ENCODE data around the gene ALPL. TPM values are rescaled to one million over a fixed set of nuclear protein-coding genes. Genes with fewer than 3 reads are reported as not detected.

The ALPL gene
- total RNA-seq, 1 experiment from 2014 or later = 0.73 TPM

DNA sequence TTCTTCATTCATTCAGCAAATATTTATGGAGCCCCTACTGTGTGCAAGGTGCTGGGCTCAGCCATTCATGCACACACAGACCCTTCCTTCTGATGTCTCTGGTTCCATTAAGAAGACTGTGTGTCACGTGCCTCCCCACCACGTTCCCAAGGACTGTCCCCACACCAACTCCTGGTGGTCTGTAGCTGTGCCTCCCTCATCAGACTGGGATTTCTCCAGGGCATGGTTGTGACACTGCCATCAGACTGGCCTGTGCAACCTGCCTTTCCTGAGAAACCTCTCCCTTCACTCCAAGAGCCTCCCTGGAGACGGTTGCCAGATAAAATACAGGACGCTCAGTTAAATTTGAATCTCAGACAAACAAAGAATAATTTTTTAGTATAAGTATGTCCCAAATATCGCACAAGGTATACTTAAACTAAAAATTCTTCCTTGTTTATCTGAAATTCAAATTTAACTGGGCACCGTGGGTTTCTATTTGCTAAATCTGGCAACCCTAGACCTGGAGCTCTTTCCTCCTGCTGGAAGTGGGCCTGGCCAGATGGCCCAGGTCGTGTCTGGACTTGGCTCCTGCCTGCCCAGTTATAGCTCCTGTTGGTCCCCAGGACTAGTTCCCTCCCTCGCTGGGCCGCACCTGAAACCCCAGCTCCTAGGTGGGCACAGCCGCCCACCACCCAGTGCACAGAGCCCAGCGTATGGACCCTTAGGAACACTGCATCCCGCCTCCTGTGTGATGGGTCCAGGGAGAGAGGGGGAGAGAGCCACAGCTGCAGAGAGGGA is 83.1 kb downstream of the ALPL start:
- no peak for DNase-seq
- intact Hi-C loops (cut with micrococcal nuclease) = loop anchor here (10.0 kb wide), 1 partner anchor 63 kb away; no protein-coding TSS in a partner anchor
- H2AFZ ChIP-seq (ENCODE audit: low read length) = no peak overlapping the region

GRCh38 chr1:21593231-21593630 is 84.0 kb downstream of the ALPL start:
- Histone ChIP-seq H3K4me2 (ENCODE audit: low read length) (no peak overlapping the region), H3K9me2 (replicated peaks; ENCODE audit: low read length) (no peaks in the 10 kb centered on the region), H3K27me3 (ENCODE audit: low read length) (no peaks in the 10 kb centered on the region), H3K27ac (ENCODE audit: low read length) (no peak overlapping the region), H3K9me3 (ENCODE audit: low read length) (no peaks in the 10 kb centered on the region), H4K20me1 (ENCODE audit: low read length) (no peaks in the 10 kb centered on the region), H3K79me2 (ENCODE audit: low read length) (no peaks in the 10 kb centered on the region), H3K4me1 (ENCODE audit: insufficient read depth, low read length) (no peaks in the 10 kb centered on the region), H3F3A (ENCODE audit: low read length, unreplicated experiment) (no peaks in the 10 kb centered on the region), H3K4me3 (ENCODE audit: low read length) (no peak overlapping the region), H2AFZ (ENCODE audit: low read length) (no peak overlapping the region), H3K9ac (ENCODE audit: low read length) (no peak overlapping the region), H3K36me3 (ENCODE audit: low read depth, low read length) (no peaks in the 10 kb centered on the region)
- no peak for ATAC-seq
- no peak for TF ChIP-seq EZH2phosphoT487 (IDR thresholded peaks at IDR 0.05; ENCODE audit: borderline replicate concordance, low read length)
- TF ChIP-seq EZH2 (IDR thresholded peaks at IDR 0.05; ENCODE audit: low read length, unreplicated experiment) = no peak
- TF ChIP-seq CTCF (conservative IDR thresholded peaks at IDR 0.05; ENCODE audit: low read depth, low read length) = no peak
- DNase-seq = no peak
- intact Hi-C loops (cut with micrococcal nuclease) = loop anchor here (10.0 kb wide), 1 partner anchor 62 kb away; no protein-coding TSS in a partner anchor
- CTCF ChIA-PET = no interaction called here
- BruUV-seq (replicated peaks) = no TSS peak
- POLR2A ChIA-PET (ENCODE audit: unreplicated experiment) = no interaction called here

More for the DNA sequence above, 83.1 kb downstream of the ALPL start:
- H3K4me3 ChIP-seq (ENCODE audit: low read length) = no peak overlapping the region
- no peak overlapping the region for H3K27ac ChIP-seq (ENCODE audit: low read length)
- no peaks in the 10 kb centered on the region for H3K36me3 ChIP-seq (ENCODE audit: low read depth, low read length)
- H3K9me3 ChIP-seq (ENCODE audit: low read length) = no peaks in the 10 kb centered on the region
- CTCF ChIA-PET = no interaction called here
- peaks cover 2% of the 10 kb centered on the region; the same call in 1 of the 2 replicates for H3K4me1 ChIP-seq (ENCODE audit: insufficient read depth, low read length)
- H4K20me1 ChIP-seq (ENCODE audit: low read length) = no peaks in the 10 kb centered on the region
- H3K9ac ChIP-seq (ENCODE audit: low read length) = no peak overlapping the region
- TF ChIP-seq CTCF (conservative IDR thresholded peaks at IDR 0.05; ENCODE audit: low read depth, low read length) (no peak), EZH2 (IDR thresholded peaks at IDR 0.05; ENCODE audit: low read length, unreplicated experiment) (no peak), EZH2phosphoT487 (IDR thresholded peaks at IDR 0.05; ENCODE audit: borderline replicate concordance, low read length) (no peak)
- H3F3A ChIP-seq (ENCODE audit: low read length, unreplicated experiment) = no peaks in the 10 kb centered on the region
- no peaks in the 10 kb centered on the region for H3K79me2 ChIP-seq (ENCODE audit: low read length)
- ATAC-seq = no peak
- POLR2A ChIA-PET (ENCODE audit: unreplicated experiment) = no interaction called here
- no peak overlapping the region for H3K4me2 ChIP-seq (ENCODE audit: low read length)
- H3K9me2 ChIP-seq (replicated peaks; ENCODE audit: low read length) = no peaks in the 10 kb centered on the region
- no TSS peak for BruUV-seq (replicated peaks)
- no peaks in the 10 kb centered on the region for H3K27me3 ChIP-seq (ENCODE audit: low read length)

- no peak overlapping the region for H3K4me2 ChIP-seq (ENCODE audit: low read length)
- no peak overlapping the region for H3K27ac ChIP-seq (ENCODE audit: low read length)
- no peaks in the 10 kb centered on the region for H3K36me3 ChIP-seq (ENCODE audit: low read depth, low read length)
- H4K20me1 ChIP-seq (ENCODE audit: low read length) = no peaks in the 10 kb centered on the region
- H3K4me1 ChIP-seq (ENCODE audit: insufficient read depth, low read length) = no peaks in the 10 kb centered on the region
- no peaks in the 10 kb centered on the region for H3K9me3 ChIP-seq (ENCODE audit: low read length)
- no peaks in the 10 kb centered on the region for H3F3A ChIP-seq (ENCODE audit: low read length, unreplicated experiment)
- BruUV-seq (replicated peaks) = no TSS peak
- TF ChIP-seq CTCF (conservative IDR thresholded peaks at IDR 0.05; ENCODE audit: low read depth, low read length) (no peak), EZH2phosphoT487 (IDR thresholded peaks at IDR 0.05; ENCODE audit: borderline replicate concordance, low read length) (no peak), EZH2 (IDR thresholded peaks at IDR 0.05; ENCODE audit: low read length, unreplicated experiment) (no peak)
- H3K27me3 ChIP-seq (ENCODE audit: low read length) = no peaks in the 10 kb centered on the region
- no peaks in the 10 kb centered on the region for H3K79me2 ChIP-seq (ENCODE audit: low read length)
- no peak overlapping the region for H3K9ac ChIP-seq (ENCODE audit: low read length)
- ChIA-PET CTCF (no interaction called here), POLR2A (ENCODE audit: unreplicated experiment) (no interaction called here)
- DNase-seq (peak; percentile 31), ATAC-seq (peak; percentile 44)
- no peaks in the 10 kb centered on the region for H3K9me2 ChIP-seq (replicated peaks; ENCODE audit: low read length)
- no peak overlapping the region for H2AFZ ChIP-seq (ENCODE audit: low read length)
- no peak overlapping the region for H3K4me3 ChIP-seq (ENCODE audit: low read length)
- intact Hi-C loops (cut with micrococcal nuclease) = loop anchor here (10.0 kb wide), 1 partner anchor 60 kb away; no protein-coding TSS in a partner anchor
These were observed 85.3 kb downstream of the ALPL start for GRCh38 chr1:21594501-21594900.

Data from PC-3 (cell line).